ENCODE results near the gene C2orf78.

- TF ChIP-seq CTCF (conservative IDR thresholded peaks at IDR 0.05; ENCODE audit: low read length) (no peak), EZH2phosphoT487 (IDR thresholded peaks at IDR 0.05; ENCODE audit: borderline replicate concordance) (no peak)
Observed at GRCh38 chr2:73770725-73771124, 13.3 kb upstream of the C2orf78 start.

All from Loucy (cell line).